ENCODE data around the gene ZNF485. TPM values are rescaled to one million over a fixed set of nuclear protein-coding genes. Genes with fewer than 3 reads are reported as not detected.

ZNF485 gene
- total and polyA plus RNA-seq, 10 of the 15 experiments (the other 5 are each of a cell fraction or from before 2014, with no cell fraction given), result 3.2 to 7.6 (median 5.1) TPM

- TF ChIP-seq KLF5 (IDR thresholded peaks at IDR 0.05; ENCODE audit: partially characterized antibody), result no peak
- no peak; the same call in 1 of the 2 replicates for TF ChIP-seq PML (IDR thresholded peaks at IDR 0.05; ENCODE audit: low read length)
- TF ChIP-seq EGR1 (IDR thresholded peaks at IDR 0.05; ENCODE audit: borderline replicate concordance in 1 of 2, low read depth in 2 of 2, low read length in 2 of 2), result no peak
- TF ChIP-seq ZNF217 (IDR thresholded peaks at IDR 0.05), result no peak
- 0 out of 2 replicates have a peak, but pooled peaks have one; percentile 11 for TF ChIP-seq CBFB (IDR thresholded peaks at IDR 0.05; ENCODE audit: low read depth)
- no peak for TF ChIP-seq RAD51 (IDR thresholded peaks at IDR 0.05)
- TF ChIP-seq YBX1 (IDR thresholded peaks at IDR 0.05), result no peak
- no peak for TF ChIP-seq SREBF1 (IDR thresholded peaks at IDR 0.05; ENCODE audit: low read length)
- no peak for TF ChIP-seq YY1 (IDR thresholded peaks at IDR 0.05; ENCODE audit: low read depth, low read length)
- no peak for TF ChIP-seq CHD1 (IDR thresholded peaks at IDR 0.05; ENCODE audit: low read depth, low read length)
- TF ChIP-seq CUX1 (IDR thresholded peaks at IDR 0.05; ENCODE audit: insufficient replicate concordance, low read depth, low read length), result no peak
- no peak for TF ChIP-seq NR2C1 (IDR thresholded peaks at IDR 0.05)
- no peak for TF ChIP-seq ZBTB33 (IDR thresholded peaks at IDR 0.05)
- no peak for TF ChIP-seq HSF1 (IDR thresholded peaks at IDR 0.05; ENCODE audit: low read depth, low read length)
- TF ChIP-seq DPF2 (IDR thresholded peaks at IDR 0.05), result no peak
- TF ChIP-seq TCF12 (IDR thresholded peaks at IDR 0.05; ENCODE audit: low read depth, low read length), result no peak
- no peak for TF ChIP-seq CEBPZ (IDR thresholded peaks at IDR 0.05; ENCODE audit: low read depth, low read length)
- TF ChIP-seq SUZ12 (IDR thresholded peaks at IDR 0.05; ENCODE audit: unreplicated experiment), result no peak
- no peak for TF ChIP-seq ZNF207 (IDR thresholded peaks at IDR 0.05; ENCODE audit: borderline replicate concordance)
- TF ChIP-seq CEBPB (IDR thresholded peaks at IDR 0.05; ENCODE audit: borderline replicate concordance in 1 of 2, low read depth in 2 of 2, low read length in 2 of 2), result peak in 1 of 2 experiments; percentile 33; a peak in 1 of 4 replicates
Observed at GRCh38 chr10:43595739-43596298, 10.4 kb upstream of the ZNF485 start (continued).
